Ovary (tissue), 3 donors: ENCODE measurements around the gene BBLN.
"Not testable (repeated sequence)": the region's sequence is repeated elsewhere in the genome, so short reads cannot be mapped to it uniquely, and the experiment has no call there.

ENCODE experiments used
- EP300 ChIP-seq: sonication (generic); formaldehyde crosslinking; IDR thresholded peaks from one replicate; pipeline ENCODE4 v1.6.1; 2017; ENCODE audit warnings: antibody characterized with exemption
- POLR2A ChIP-seq: fragments of 450-650 bp; IDR thresholded peaks from one replicate; pipeline ENCODE4 v1.6.1; 2017; ENCODE audit warnings: antibody characterized with exemption, mild to moderate bottlenecking, moderate library complexity
- TF ChIP-seq, protein P1 (sequence below), 3 donors: fragments of 450-650 bp in 2 of 3; fragments of 200-600 bp in 1 of 3; IDR thresholded peaks; one replicate each; pipeline versions ENCODE4 v1.5.1 to v1.8.0; 2016 to 2022; ENCODE audit warnings: antibody characterized with exemption in 3 of 3, mild to moderate bottlenecking in 1 of 3
- donor health status: DM: no; HTN: no; CAD: no.

DNA sequence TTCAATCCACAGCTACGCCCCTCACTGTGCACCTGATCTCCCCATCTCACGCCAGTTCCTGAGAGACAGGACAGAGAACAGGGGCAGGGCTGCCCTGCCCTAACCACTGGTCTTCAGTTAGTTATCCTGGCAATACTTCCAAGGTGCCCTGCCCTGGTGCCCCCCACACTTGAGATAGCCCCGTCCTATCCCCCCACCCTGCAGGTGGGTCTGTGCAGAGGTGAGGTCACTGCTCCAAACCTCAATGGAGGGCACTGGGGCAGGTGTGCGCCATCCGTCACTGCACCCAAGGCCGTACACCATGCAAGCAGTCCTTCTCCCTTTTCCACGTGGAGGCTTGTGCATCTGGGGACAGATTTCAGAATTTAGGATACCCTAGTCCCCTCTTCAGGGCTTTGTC lies 29.4 kb upstream of the BBLN start:
- TF ChIP-seq, protein P1, sequence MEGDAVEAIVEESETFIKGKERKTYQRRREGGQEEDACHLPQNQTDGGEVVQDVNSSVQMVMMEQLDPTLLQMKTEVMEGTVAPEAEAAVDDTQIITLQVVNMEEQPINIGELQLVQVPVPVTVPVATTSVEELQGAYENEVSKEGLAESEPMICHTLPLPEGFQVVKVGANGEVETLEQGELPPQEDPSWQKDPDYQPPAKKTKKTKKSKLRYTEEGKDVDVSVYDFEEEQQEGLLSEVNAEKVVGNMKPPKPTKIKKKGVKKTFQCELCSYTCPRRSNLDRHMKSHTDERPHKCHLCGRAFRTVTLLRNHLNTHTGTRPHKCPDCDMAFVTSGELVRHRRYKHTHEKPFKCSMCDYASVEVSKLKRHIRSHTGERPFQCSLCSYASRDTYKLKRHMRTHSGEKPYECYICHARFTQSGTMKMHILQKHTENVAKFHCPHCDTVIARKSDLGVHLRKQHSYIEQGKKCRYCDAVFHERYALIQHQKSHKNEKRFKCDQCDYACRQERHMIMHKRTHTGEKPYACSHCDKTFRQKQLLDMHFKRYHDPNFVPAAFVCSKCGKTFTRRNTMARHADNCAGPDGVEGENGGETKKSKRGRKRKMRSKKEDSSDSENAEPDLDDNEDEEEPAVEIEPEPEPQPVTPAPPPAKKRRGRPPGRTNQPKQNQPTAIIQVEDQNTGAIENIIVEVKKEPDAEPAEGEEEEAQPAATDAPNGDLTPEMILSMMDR (IDR thresholded peaks at IDR 0.05), result not testable (repeated sequence)
- TF ChIP-seq POLR2A, EP300: not testable (repeated sequence)
